Bone marrow (tissue), 2 donors: ENCODE results near the gene UBE2E3.
A peak's percentile ranks its signal among the peaks of the same experiment; 100 is the strongest.
"Not testable (repeated sequence)": the region's sequence is repeated elsewhere in the genome, so short reads cannot be mapped to it uniquely, and the experiment has no call there.

Experiments used
- DNase-seq, 2 donors: peaks; one replicate each; lab custom pipeline; 2025; lab: John Stamatoyannopoulos, UW

Gene UBE2E3

GRCh38 chr2:181036445-181036844 is 56.0 kb downstream of the UBE2E3 start:
- no peak for DNase-seq

GRCh38 chr2:181036848-181037603 is 56.6 kb downstream of the UBE2E3 start:
- DNase-seq = no peak

- DNase-seq = no peak
Measured at GRCh38 chr2:181037922-181038321, 57.5 kb downstream of the UBE2E3 start.

GRCh38 chr2:181038796-181039195 is 58.4 kb downstream of the UBE2E3 start:
- DNase-seq = no peak

DNA sequence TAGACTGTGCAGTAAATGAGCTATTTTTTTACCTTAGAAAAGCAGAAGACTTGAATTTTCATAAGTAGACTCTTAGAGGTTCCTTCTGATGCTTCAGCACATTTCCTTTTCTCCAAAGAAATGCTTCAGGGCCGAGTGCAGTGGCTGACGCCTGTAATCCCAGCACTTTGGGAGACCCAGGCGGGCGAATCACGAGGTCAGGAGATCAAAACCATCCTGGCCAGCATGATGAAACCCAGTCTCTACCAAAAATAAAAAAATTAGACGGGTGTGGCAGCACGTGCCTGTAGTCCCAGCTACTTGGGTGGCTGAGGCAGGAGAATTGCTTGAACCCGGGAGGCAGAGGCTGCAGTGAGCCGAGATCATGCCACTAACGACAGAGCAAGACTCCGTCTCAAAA is 60.4 kb downstream of the UBE2E3 start:
- DNase-seq = not testable (repeated sequence)

- no peak for DNase-seq
Measured at GRCh38 chr2:181041661-181042060, 61.3 kb downstream of the UBE2E3 start.

- DNase-seq = no peak
Measured at GRCh38 chr2:181042706-181043105, 62.3 kb downstream of the UBE2E3 start.

DNA sequence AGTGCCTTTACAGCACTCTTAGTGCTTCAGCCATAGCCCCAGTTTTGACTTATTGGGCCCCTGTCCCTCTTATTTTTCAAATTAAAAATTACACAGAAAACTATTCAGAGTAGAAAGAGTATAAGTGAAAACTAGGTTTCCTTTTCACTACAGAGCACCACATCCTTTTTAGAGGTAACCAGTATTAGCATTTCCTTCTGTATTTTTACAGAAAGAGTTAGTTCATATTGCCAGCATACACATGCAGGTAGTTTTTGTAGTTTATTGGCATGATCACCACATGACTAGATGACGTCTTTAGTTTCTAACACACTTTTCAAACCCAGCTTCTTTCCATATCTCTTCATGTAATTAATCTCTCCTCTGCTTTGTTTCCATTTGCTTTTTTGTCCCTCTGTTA is 66.4 kb downstream of the UBE2E3 start:
- DNase-seq = no peak

GRCh38 chr2:181047829-181048228 is 67.4 kb downstream of the UBE2E3 start:
- DNase-seq = no peak

GRCh38 chr2:181051861-181052522 is 71.6 kb downstream of the UBE2E3 start:
- no peak for DNase-seq

DNA sequence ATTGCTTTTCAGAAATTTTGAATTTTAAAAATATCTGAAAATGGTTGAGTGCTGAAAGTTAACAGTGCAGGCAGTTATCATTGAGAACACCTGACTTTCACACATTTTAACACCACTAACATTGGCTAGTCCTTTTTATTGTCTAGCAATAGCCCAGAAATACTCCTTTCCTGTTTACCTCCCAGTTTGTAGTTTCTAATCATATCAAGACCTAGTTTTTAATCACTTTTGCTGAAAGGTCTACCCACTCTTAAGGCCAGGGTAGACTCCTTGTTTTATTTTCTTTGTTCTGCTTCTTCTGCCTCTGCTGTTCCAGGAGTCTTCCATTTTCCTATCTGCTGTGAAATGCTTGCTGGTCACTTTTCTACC is 72.1 kb downstream of the UBE2E3 start:
- no peak for DNase-seq

GRCh38 chr2:181054256-181054655 is 73.9 kb downstream of the UBE2E3 start:
- no peak for DNase-seq

DNA sequence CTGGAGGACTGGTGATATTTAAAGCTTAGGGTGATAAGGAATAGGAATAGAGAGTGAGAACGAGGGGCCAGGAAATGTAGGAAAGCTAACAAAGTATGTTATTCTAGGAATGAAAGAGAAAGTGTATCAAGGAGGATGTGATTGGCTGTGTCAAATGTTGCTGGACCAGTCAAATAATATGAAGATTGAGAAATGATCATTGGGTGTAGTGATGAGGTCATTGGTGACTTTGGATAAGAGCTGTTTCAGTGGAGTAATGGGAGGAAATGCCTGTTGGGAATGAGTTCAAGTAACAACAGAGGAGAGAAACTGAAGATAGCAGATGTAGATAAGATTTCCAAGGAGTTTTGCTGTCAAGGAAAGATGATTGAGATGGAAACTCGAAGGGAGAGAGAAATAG is 74.4 kb downstream of the UBE2E3 start:
- no peak for DNase-seq

DNA sequence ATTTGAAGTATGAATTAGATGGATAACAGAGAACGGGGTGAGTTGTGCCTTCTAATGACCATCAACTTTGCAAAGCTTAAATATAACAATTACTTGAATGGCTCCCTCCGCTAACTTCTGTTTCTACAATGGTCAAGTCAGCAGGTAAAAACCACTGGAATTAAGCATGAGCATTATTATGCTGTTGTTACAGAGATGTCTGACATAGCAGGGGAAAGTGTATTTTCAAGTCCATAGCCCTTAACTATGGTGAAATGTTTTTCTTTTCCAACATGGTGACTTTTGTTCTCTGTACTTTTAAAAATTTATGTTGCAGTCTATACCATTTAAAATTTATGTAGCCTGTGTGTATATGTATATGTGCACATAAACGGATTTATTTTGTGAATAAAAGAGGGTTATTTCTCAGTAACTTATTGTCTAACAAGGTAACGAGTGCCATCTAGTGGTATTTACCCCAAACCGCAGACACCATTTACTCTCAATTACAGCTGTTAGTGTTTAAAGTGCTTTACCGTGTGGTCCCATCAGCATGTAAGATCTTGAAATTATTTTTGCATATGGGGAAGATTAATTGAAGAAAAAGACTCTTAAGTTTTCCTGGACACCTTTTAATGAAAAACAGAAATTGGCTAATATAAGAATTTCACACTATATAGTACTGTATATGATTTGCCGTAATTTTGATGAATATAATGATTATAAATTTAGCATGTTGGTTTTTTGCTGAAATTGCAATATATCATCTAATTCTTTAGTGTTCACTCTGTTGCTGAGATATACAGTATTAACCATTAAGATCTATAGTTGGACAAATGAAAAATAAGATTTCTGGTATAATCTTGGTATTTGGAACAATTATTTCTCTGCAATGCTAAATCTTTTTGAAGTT is 78.2 kb downstream of the UBE2E3 start:
- peak in 1 of 2 donors; percentile 19 for DNase-seq

DNA sequence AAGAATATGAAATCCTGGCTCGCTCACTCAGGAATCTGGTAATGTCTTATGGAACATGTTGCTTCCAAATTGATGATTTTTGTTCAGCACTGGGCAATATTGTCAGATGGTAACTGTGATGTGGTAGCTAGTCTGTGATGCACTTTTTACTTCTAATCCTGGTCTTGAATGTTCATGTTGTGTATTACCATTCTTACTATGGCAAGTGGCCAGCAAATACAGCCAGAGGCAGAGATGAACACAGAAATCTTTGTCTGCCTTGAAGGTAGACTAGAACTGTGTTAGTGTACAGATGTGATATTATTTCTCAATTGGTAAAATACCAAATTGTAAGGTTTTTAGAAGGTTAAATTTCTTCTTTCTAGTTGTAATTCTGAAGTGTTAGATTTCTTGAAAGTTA is 83.3 kb downstream of the UBE2E3 start:
- no peak for DNase-seq

DNA sequence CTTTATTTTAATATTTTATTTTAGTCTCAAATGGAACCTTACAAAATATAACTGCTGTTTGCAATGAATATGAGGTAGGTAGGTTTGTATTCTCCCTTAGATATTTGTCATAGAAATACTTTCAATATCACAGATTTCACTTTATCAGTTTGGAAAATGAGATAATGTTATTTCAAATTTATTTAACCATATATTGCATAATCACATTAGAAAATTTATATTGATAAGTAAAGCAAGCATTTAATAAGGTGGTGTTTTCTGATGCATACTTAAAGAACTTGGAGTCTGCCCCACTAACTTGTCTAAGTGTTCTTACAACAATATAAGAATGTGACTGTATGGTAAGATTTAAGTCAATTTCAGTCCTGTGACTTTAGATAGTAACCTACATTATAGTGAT is 85.1 kb downstream of the UBE2E3 start:
- no peak for DNase-seq

DNA sequence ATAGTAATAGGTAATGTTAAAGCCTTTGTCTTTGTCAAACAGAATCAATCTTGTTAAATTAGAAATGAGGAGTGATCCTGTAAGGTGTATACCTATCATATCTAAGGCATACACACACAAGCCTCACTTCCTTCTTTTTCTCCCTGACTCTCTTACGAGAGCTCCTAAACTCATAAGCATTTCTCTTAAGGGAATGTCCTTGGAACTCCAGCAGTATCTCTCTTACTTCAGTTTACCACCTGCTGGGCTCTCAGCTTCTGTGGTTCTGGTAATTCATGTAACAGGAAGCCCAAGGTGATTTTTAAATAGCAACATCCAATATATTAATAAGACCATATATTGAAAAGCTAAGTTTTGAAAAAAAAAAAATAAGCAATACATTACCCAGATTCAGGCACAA is 85.9 kb downstream of the UBE2E3 start:
- no peak for DNase-seq

DNA sequence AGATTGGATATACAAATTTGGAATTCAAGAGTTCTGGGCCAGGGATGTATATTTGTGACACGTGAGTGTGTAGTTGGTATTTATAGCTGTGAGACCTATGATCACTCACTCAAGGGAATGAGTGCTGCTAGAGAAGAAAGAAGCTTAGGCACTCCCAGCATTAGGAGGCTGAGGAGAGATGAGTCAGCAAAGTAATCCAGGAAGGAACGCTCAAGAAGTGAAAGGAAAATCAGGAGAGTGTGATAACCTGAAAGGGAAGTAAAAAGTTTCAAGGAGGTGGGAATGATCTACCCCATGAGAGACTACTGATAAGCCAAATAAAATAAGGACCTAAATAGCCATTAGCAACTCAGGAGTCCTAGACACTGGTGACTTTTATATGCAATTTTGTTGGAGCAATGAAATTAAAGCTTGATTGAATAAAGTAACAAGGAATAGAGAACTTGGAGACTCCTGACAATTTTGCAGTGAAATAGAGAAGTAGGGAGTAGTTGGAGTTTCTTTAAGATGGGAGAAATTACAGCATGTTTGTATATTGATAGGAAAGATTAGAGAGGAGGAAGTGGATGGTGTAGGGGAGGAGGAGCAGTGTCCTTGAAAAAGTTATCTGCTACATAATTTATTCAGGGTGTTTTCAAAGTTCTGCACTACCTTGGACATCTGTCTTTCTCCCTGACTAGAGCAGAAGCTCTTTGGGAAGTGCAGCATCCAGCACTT is 89.9 kb downstream of the UBE2E3 start:
- no peak for DNase-seq

DNA sequence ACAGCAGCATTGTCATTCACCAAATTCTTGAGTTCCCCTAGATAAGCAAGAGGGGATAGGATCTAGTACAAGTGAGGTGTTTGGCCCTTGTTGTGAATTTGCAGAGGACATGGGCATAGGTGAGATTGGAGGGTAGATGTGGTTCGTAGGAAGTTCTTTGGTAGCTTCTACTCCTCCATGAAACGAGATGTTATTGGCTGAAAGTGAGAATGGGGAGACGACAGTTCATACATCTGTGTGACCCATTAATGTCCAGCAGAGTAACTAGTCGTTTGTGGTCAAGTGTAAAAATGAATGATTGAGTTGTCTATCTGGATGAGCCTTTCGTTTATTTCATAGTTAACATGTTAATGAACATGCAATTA is 90.4 kb downstream of the UBE2E3 start:
- no peak for DNase-seq

DNA sequence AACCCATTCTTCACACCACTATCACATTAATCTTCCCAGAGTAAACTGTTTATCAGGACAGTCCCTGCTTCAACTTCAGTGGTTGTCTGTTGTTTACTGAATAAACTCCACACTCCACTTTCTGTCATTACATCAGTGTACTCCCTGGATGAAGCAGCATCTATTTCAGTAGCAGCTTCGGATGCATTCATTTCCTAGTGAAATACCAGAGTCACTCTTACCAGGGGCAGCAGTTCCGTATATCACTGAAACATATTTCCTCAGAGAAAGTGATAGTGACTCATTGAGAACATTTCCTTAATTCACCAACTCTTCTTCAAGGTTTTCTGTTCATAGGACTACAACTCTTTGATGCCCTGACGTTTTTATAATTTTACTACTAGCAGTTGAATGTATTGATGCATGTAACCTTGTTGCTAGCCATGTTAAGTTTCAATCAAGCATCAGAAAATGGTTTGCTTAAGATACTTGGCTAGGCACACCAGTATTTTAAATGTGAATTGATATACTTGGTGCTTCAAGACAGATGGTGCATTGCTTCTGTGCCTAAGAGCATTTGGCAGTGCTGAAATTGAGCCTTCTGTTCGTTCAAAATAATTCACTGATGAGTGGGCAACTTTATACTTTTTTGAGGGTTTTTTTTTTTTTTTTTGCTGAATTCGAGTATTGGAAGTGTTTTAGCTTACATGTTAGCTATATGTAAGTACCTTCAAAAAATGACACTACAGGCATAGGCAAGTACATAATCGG is 92.3 kb downstream of the UBE2E3 start:
- DNase-seq = peak in 1 of 2 donors; percentile 47

DNA sequence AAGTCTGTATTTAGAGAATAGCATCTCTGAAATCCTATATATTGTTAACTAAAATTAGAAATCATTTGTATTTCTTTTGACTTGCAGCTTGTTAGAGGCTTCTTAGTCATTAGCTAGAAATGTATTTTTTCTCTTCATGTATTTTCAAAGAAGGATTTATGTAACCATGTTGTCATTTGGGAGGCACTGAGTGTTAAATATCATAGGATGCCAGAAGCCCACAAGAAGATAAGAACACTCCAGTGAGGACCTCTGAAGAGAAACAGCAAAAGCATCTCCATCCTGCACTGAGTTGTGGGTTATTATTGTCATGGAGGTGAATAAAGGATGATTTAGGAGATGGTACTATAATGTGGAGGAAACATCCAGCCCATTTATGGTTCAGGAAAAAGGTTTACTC is 93.5 kb downstream of the UBE2E3 start:
- DNase-seq = no peak

DNA sequence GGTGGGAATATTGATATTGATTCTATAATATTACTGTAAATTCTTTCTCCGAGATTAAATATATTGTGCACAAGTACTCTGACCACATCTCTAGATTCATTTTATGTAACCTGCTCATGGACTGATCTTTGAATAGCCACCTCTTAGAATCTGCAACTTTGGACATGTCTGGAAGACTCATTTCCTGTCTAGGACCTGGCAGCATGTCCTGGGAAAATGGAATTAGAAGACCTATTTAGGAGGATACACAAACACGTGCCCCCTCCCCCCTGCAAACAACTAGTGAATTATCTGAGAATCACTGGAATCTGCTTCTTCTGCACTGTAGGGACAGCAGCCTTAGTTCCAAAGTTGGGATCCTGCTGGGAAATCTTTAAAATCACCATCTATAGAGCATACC is 94.1 kb downstream of the UBE2E3 start:
- no peak for DNase-seq
